Neuronal stem cell (in vitro differentiated cells): Measurements from ENCODE around the gene MAP3K4.

ENCODE experiments used
- DNase-seq: peaks from one replicate; pipeline ENCODE4 v3.0.0-alpha.2; 2013; ENCODE audit warnings: low spot score
- H2AFZ ChIP-seq: one replicate; pipeline ENCODE4 v1.6.1; 2013; ENCODE audit warnings: mild to moderate bottlenecking, low read length, inconsistent platforms
- H2AK5ac ChIP-seq: 2 replicates; pipeline ENCODE4 v1.6.1; 2013; ENCODE audit warnings: low read depth, mild to moderate bottlenecking, inconsistent platforms, low read length, moderate library complexity, mixed read lengths
- H2BK120ac ChIP-seq: 2 replicates; pipeline ENCODE4 v1.6.1; 2013; ENCODE audit warnings: low read depth, mild to moderate bottlenecking, inconsistent platforms, low read length, moderate library complexity, mixed read lengths
- H2BK12ac ChIP-seq: one replicate; pipeline ENCODE4 v1.6.1; 2013; ENCODE audit warnings: low read length, inconsistent platforms
- H2BK15ac ChIP-seq: 2 replicates; pipeline ENCODE4 v1.6.1; 2013; ENCODE audit warnings: mild to moderate bottlenecking, low read length, inconsistent platforms, mixed read lengths
- H2BK5ac ChIP-seq: one replicate; pipeline ENCODE4 v1.6.1; 2013; ENCODE audit warnings: inconsistent platforms, mild to moderate bottlenecking, low read length, moderate library complexity
- H3K14ac ChIP-seq: one replicate; pipeline ENCODE4 v1.6.1; 2013; ENCODE audit warnings: low read length, inconsistent platforms
- H3K18ac ChIP-seq: 2 replicates; pipeline ENCODE4 v1.6.1; 2013; ENCODE audit warnings: low read length, inconsistent platforms
- H3K23ac ChIP-seq: 2 replicates; pipeline ENCODE4 v1.6.1; 2013; ENCODE audit warnings: low read depth, mild to moderate bottlenecking, mixed read lengths, low read length, inconsistent platforms; ENCODE audit not compliant: poor library complexity
- H3K27ac ChIP-seq: replicated peaks from 3 replicates; pipeline ENCODE4 v1.5.1; 2013; ENCODE audit warnings: low read length, inconsistent platforms
- H3K27me3 ChIP-seq, 3 experiments: 2 replicates each; pipeline ENCODE4 v1.6.1; 2013; ENCODE audit warnings: low read length in 3 of 3, mild to moderate bottlenecking in 2 of 3, inconsistent platforms in 1 of 3, low read depth in 1 of 3, mixed read lengths in 1 of 3, moderate library complexity in 1 of 3; ENCODE audit not compliant: control insufficient read depth in 3 of 3, insufficient read depth in 3 of 3
- H3K36me3 ChIP-seq, 2 donors: replicated peaks in 1 of 2; 2 replicates each; pipeline ENCODE4 v1.6.1; 2013; ENCODE audit warnings: low read length in 2 of 2; ENCODE audit not compliant: control insufficient read depth in 2 of 2, insufficient read depth in 2 of 2
- H3K4ac ChIP-seq: 2 replicates; pipeline ENCODE4 v1.6.1; 2013; ENCODE audit warnings: inconsistent platforms, mild to moderate bottlenecking, low read length, moderate library complexity
- H3K4me1 ChIP-seq, 2 donors: 1 replicate in 1 of 2; 2 replicates in 1 of 2; pipeline ENCODE4 v1.6.1; 2013; ENCODE audit warnings: low read length in 2 of 2, low read depth in 1 of 2; ENCODE audit not compliant: control insufficient read depth in 2 of 2, insufficient read depth in 1 of 2
- H3K4me2 ChIP-seq: one replicate; pipeline ENCODE4 v1.6.1; 2013; ENCODE audit warnings: mild to moderate bottlenecking, low read length, inconsistent platforms; ENCODE audit not compliant: insufficient read depth, poor library complexity, severe bottlenecking
- H3K4me3 ChIP-seq, 2 donors: 2 replicates each; pipeline ENCODE4 v1.5.1; 2013; ENCODE audit warnings: low read length in 2 of 2, mild to moderate bottlenecking in 2 of 2, inconsistent platforms in 1 of 2, moderate library complexity in 1 of 2
- H3K79me1 ChIP-seq: one replicate; pipeline ENCODE4 v1.6.1; 2013; ENCODE audit warnings: low read depth, mild to moderate bottlenecking, inconsistent platforms, low read length, moderate library complexity
- H3K9ac ChIP-seq: one replicate; pipeline ENCODE4 v1.6.1; 2013; ENCODE audit warnings: mild to moderate bottlenecking, low read depth, low read length, inconsistent platforms; ENCODE audit not compliant: poor library complexity
- H3K9me3 ChIP-seq, 2 donors: replicated peaks in 1 of 2; 2 replicates each; pipeline versions ENCODE3 to v1.6.1; 2013; ENCODE audit warnings: low read length in 2 of 2, mild to moderate bottlenecking in 2 of 2, inconsistent platforms in 1 of 2, low read depth in 1 of 2, mixed read lengths in 1 of 2, moderate library complexity in 1 of 2; ENCODE audit not compliant: control insufficient read depth in 2 of 2, insufficient read depth in 1 of 2
- H4K8ac ChIP-seq: one replicate; pipeline ENCODE4 v1.6.1; 2013; ENCODE audit warnings: low read depth, mild to moderate bottlenecking, inconsistent platforms, low read length, moderate library complexity
- H4K91ac ChIP-seq: one replicate; pipeline ENCODE4 v1.6.1; 2013; ENCODE audit warnings: low read length, low read depth, mild to moderate bottlenecking, inconsistent platforms; ENCODE audit not compliant: poor library complexity
- WGBS, 2 donors: extraction: QIAGEN DNeasy Blood & Tissue Kit; methylation state at CpG; one replicate each; pipeline ENCODE4 v1.1.7; 2013; ENCODE audit warnings: missing lambda C conversion rate in 2 of 2, mixed read lengths in 1 of 2; ENCODE audit not compliant: insufficient read length in 2 of 2, insufficient replicate concordance in 1 of 2; ENCODE audit errors: extremely low coverage in 2 of 2; 5-methylcytosine and 5-hydroxymethylcytosine counted together

MAP3K4 gene

DNA sequence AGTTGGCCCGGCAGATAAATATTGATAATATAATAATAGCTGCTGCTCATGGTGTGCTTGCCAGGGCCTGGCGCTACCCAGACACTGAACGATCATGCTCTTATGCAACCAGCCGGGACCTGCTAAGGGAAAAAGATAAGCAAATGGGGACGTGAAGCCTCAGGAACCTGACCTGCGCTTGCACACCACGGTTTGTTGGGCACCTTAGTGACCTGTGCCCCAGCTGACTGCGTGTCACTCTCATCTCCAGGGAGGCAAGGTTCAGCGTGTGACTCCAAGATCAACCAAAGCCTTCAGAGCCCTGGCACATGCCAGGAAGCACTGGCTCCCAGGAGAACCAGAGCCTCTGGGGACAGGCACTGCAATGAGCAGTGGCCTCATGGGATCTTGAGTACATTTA is 171.2 kb downstream of the MAP3K4 start:
- no peak overlapping the region for H3K4me3 ChIP-seq
- H3K79me1 ChIP-seq: peaks cover 4% of the 10 kb centered on the region
- H3K27ac ChIP-seq: no peak overlapping the region
- H2BK5ac ChIP-seq: no peak overlapping the region
- no peak overlapping the region for H4K8ac ChIP-seq
- no peak for DNase-seq
- H3K27me3 ChIP-seq: no peaks in the 10 kb centered on the region
- H3K9me3 ChIP-seq: peaks cover 0 to under 1% of the 10 kb centered on the region in 2 donors
- H4K91ac ChIP-seq: no peak overlapping the region
- H2BK120ac ChIP-seq: no peak overlapping the region
- H2AK5ac ChIP-seq: no peak overlapping the region
- H3K36me3 ChIP-seq: peaks cover 54 to 78% of the 10 kb centered on the region in 2 donors
- H2AFZ ChIP-seq: no peak overlapping the region
- H3K4me1 ChIP-seq: peaks cover 0 to 10% of the 10 kb centered on the region in 2 donors
- H2BK15ac ChIP-seq: no peak overlapping the region
- no peak overlapping the region for H3K9ac ChIP-seq
- WGBS, 2 donors: no CpG with 5 or more reads among the region's 9 CpGs
- no peak overlapping the region for H3K4me2 ChIP-seq
- H3K23ac ChIP-seq: no peak overlapping the region
- no peak overlapping the region for H3K18ac ChIP-seq
- H3K14ac ChIP-seq: no peak overlapping the region
- no peak overlapping the region for H2BK12ac ChIP-seq
- no peak overlapping the region for H3K4ac ChIP-seq

DNA sequence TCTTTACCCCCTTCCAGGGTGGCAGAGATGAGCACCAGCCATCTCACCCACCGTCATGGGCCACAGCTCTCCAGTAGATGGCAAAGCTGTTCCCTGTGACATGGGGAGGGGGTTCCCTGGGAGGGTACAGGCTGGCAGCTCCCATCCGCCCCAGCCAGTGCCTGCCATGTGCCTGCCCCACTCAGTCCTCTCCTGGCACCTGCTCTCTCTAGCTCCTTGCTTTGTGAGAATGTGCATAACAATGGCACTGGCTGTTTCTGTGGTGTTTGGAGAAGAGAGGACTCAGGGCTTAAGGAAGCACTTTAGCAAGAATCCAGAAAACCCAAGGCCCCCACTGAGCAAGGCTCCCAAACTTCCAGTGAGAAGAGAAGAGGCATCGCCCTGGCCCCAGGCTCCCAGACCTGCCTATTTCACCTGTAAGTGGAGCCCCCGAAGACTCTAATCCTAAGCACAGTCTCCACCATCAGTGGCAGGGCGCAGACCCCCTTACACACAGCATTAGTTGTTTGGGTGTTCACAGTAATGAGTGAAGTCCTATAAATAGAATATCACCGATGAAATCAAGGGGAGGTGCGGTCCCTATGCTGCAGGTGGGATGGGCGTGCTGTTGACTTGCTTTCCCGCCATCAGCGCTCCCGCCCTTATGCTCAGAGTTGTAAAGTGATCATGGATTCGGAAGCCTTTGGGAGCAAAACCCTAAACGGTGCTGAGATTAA is 172.1 kb downstream of the MAP3K4 start:
- no peak overlapping the region for H3K4me2 ChIP-seq
- peaks cover 7 to 19% of the 10 kb centered on the region in 2 donors for H3K4me1 ChIP-seq
- no peak overlapping the region for H3K4me3 ChIP-seq
- H2BK12ac ChIP-seq: no peak overlapping the region
- no peak overlapping the region for H3K4ac ChIP-seq
- H3K79me1 ChIP-seq: peaks cover 4% of the 10 kb centered on the region
- no peaks in the 10 kb centered on the region for H3K27me3 ChIP-seq
- H2AK5ac ChIP-seq: no peak overlapping the region
- WGBS, 2 donors: no CpG with 5 or more reads among the region's 13 CpGs
- H4K91ac ChIP-seq: no peak overlapping the region
- peak overlapping the region; percentile 76 for H3K18ac ChIP-seq
- no peak overlapping the region for H2AFZ ChIP-seq
- H3K9me3 ChIP-seq: no peaks in the 10 kb centered on the region
- no peak overlapping the region for H2BK15ac ChIP-seq
- no peak overlapping the region for H3K9ac ChIP-seq
- no peak overlapping the region for H2BK5ac ChIP-seq
- H2BK120ac ChIP-seq: no peak overlapping the region
- peaks cover 51 to 75% of the 10 kb centered on the region in 2 donors for H3K36me3 ChIP-seq
- DNase-seq: no peak
- peak overlapping the region; percentile 40 for H3K23ac ChIP-seq
- H3K27ac ChIP-seq: no peak overlapping the region
- no peak overlapping the region for H4K8ac ChIP-seq
- no peak overlapping the region for H3K14ac ChIP-seq

DNA sequence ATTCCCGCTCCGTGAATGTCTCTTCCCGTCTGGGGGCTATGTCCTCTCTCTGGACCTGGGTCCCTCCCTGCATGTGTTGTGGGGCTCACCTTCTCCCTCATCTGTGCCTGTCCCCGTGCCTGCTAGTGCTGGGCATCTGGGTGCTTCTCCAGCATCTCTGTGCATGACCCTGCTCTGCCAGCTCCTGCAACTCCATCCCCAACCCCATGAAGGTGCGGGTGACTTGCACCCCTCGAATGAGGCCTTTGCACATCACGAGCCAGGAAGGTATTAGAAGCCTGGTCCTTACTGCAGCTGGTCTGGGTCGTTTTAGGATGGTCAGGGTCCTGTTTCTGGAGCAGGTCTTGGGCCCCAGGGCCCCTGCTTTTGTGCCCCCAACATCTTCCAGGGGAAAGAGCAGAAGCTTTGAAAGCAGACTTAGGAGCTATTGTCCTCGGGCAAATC is 172.6 kb downstream of the MAP3K4 start:
- no peak overlapping the region for H3K18ac ChIP-seq
- no peak overlapping the region for H2BK5ac ChIP-seq
- H3K27me3 ChIP-seq: no peaks in the 10 kb centered on the region
- no peak overlapping the region for H3K9ac ChIP-seq
- no peak overlapping the region for H2BK12ac ChIP-seq
- no peak overlapping the region for H3K14ac ChIP-seq
- H3K36me3 ChIP-seq: peaks cover 46 to 70% of the 10 kb centered on the region in 2 donors
- no peak overlapping the region for H2AFZ ChIP-seq
- no peak overlapping the region for H3K4me2 ChIP-seq
- no peak for DNase-seq
- H3K4ac ChIP-seq: no peak overlapping the region
- no peak overlapping the region for H4K8ac ChIP-seq
- H3K27ac ChIP-seq: no peak overlapping the region
- no peaks in the 10 kb centered on the region for H3K9me3 ChIP-seq
- H2BK120ac ChIP-seq: no peak overlapping the region
- no peak overlapping the region for H4K91ac ChIP-seq
- no peak overlapping the region for H2BK15ac ChIP-seq
- H3K4me1 ChIP-seq: peaks cover 9 to 20% of the 10 kb centered on the region in 2 donors
- H3K23ac ChIP-seq: no peak overlapping the region
- no peak overlapping the region for H2AK5ac ChIP-seq
- H3K4me3 ChIP-seq: no peak overlapping the region
- no CpG with 5 or more reads among the region's 9 CpGs for WGBS, 2 donors
- H3K79me1 ChIP-seq: peaks cover 4% of the 10 kb centered on the region

DNA sequence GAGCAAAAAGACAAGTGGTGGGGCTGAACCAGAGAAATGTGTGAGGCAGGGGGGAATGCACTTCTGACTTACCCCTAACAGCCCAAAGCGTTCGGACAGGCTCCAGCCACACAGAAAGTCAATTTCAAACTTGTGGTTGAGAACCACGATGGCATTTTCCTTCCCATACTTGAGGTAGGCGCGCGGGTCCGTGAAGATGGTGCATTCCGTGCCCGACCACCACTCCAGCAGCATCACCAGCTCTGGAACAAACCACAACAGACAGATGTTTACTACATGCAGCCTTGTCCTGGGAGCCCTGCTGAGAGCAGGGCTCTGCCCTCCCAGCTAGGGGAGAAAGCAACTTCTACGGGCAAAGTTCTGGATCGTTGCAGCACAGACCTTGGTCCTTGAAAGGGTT is 174.6 kb downstream of the MAP3K4 start:
- Histone ChIP-seq H2BK15ac (no peak overlapping the region), H4K8ac (no peak overlapping the region), H3K27ac (no peak overlapping the region), H2AFZ (no peak overlapping the region), H3K23ac (no peak overlapping the region), H3K9ac (no peak overlapping the region), H2BK5ac (no peak overlapping the region), H3K4me3 (no peak overlapping the region), H3K18ac (no peak overlapping the region), H4K91ac (no peak overlapping the region), H3K79me1 (no peaks in the 10 kb centered on the region), H3K36me3 (peaks cover 40 to 55% of the 10 kb centered on the region in 2 donors), H2BK120ac (no peak overlapping the region), H3K14ac (no peak overlapping the region), H3K4ac (no peak overlapping the region), H3K9me3 (peaks cover 0 to 9% of the 10 kb centered on the region in 2 donors), H3K27me3 (no peaks in the 10 kb centered on the region), H3K4me2 (no peak overlapping the region), H2AK5ac (no peak overlapping the region), H3K4me1 (peaks cover 9 to 22% of the 10 kb centered on the region in 2 donors), H2BK12ac (no peak overlapping the region)
- no CpG with 5 or more reads among the region's 11 CpGs for WGBS, 2 donors
- no peak for DNase-seq
